Measurements from ENCODE around the gene SPATA17.

The SPATA17 gene

GRCh38 chr1:217891966-217892365, 260.8 kb downstream of the SPATA17 start:
- TF ChIP-seq ZNF626 (tag by site-specific recombination; IDR thresholded peaks at IDR 0.05), result no peak
- TF ChIP-seq ZNF530 (tag by site-specific recombination; IDR thresholded peaks at IDR 0.05; ENCODE audit: low read depth), result no peak
- TF ChIP-seq YY2 (tag by site-specific recombination; IDR thresholded peaks at IDR 0.05), result no peak
- TF ChIP-seq ZFHX2 (tag by site-specific recombination; conservative IDR thresholded peaks at IDR 0.05), result no peak
- no peak for TF ChIP-seq ZNF670 (tag by site-specific recombination; IDR thresholded peaks at IDR 0.05; ENCODE audit: low read depth)
- no peak for TF ChIP-seq ZNF768 (tag by site-specific recombination; IDR thresholded peaks at IDR 0.05)
- TF ChIP-seq ZEB2 (tag by site-specific recombination; IDR thresholded peaks at IDR 0.05), result no peak
- TF ChIP-seq PRDM2 (tag by site-specific recombination; IDR thresholded peaks at IDR 0.05; ENCODE audit: borderline replicate concordance), result no peak
- TF ChIP-seq BCL11B (tag by site-specific recombination; IDR thresholded peaks at IDR 0.05; ENCODE audit: low read depth), result no peak
- no peak for TF ChIP-seq HOXA7 (CRISPR knock-in tag; IDR thresholded peaks at IDR 0.05; ENCODE audit: borderline replicate concordance)
- TF ChIP-seq ZNF707 (tag by site-specific recombination; IDR thresholded peaks at IDR 0.05), result no peak
- no peak for TF ChIP-seq ZBTB49 (tag by site-specific recombination; IDR thresholded peaks at IDR 0.05; ENCODE audit: low read depth)
- TF ChIP-seq ZNF16 (tag by site-specific recombination; IDR thresholded peaks at IDR 0.05; ENCODE audit: low read depth), result no peak
- TF ChIP-seq ZNF366 (tag by site-specific recombination; conservative IDR thresholded peaks at IDR 0.05), result no peak
- TF ChIP-seq ZNF394 (tag by site-specific recombination; IDR thresholded peaks at IDR 0.05; ENCODE audit: borderline replicate concordance), result no peak
- TF ChIP-seq ZNF521 (tag by site-specific recombination; IDR thresholded peaks at IDR 0.05), result no peak
- no peaks in the 10 kb centered on the region for H3K4me1 ChIP-seq (ENCODE audit: control insufficient read depth, insufficient read depth, low read length)
- H3K27ac ChIP-seq (ENCODE audit: extremely low read depth, low read depth, low read length), result no peak overlapping the region
- CTCF ChIA-PET, result no interaction called here
- H3K4me3 ChIP-seq (ENCODE audit: low read depth, low read length), result no peak overlapping the region
- POLR2A ChIA-PET, result no interaction called here
- H3K9me3 ChIP-seq (ENCODE audit: control insufficient read depth, insufficient read depth, low read depth, low read length), result no peaks in the 10 kb centered on the region
- no peaks in the 10 kb centered on the region for H3K36me3 ChIP-seq (ENCODE audit: control insufficient read depth in 2 of 2, insufficient read depth in 1 of 2, low read length in 2 of 2)

GRCh38 chr1:217892750-217893149, 261.6 kb downstream of the SPATA17 start:
- H3K4me3 ChIP-seq (ENCODE audit: low read depth, low read length), result no peak overlapping the region
- no peak overlapping the region for H3K27ac ChIP-seq (ENCODE audit: extremely low read depth, low read depth, low read length)
- H3K4me1 ChIP-seq (ENCODE audit: control insufficient read depth, insufficient read depth, low read length), result no peaks in the 10 kb centered on the region
- no peaks in the 10 kb centered on the region for H3K9me3 ChIP-seq (ENCODE audit: control insufficient read depth, insufficient read depth, low read depth, low read length)
- H3K36me3 ChIP-seq (ENCODE audit: control insufficient read depth in 2 of 2, insufficient read depth in 1 of 2, low read length in 2 of 2), result no peaks in the 10 kb centered on the region
- ChIA-PET POLR2A (no interaction called here), CTCF (no interaction called here)
- TF ChIP-seq ZEB2 (tag by site-specific recombination; IDR thresholded peaks at IDR 0.05) (no peak), ZNF292 (tag by site-specific recombination; IDR thresholded peaks at IDR 0.05; ENCODE audit: borderline replicate concordance, low read depth) (no peak), GLI2 (tag by site-specific recombination; IDR thresholded peaks at IDR 0.05; ENCODE audit: borderline replicate concordance, low read depth) (no peak), PRDM1 (tag by site-specific recombination; IDR thresholded peaks at IDR 0.05) (no peak), ZNF266 (tag by site-specific recombination; IDR thresholded peaks at IDR 0.05; ENCODE audit: low read depth) (no peak), ZNF513 (tag by site-specific recombination; IDR thresholded peaks at IDR 0.05) (no peak), BCL6B (tag by site-specific recombination; IDR thresholded peaks at IDR 0.05) (no peak), ZNF112 (tag by site-specific recombination; IDR thresholded peaks at IDR 0.05) (no peak)

All from HEK293 (cell line).